Measurements from ENCODE around the gene OBSCN.

Gene OBSCN

GRCh38 chr1:228289239-228289849 is 81.5 kb downstream of the OBSCN start:
- DNase-seq (ENCODE audit: low spot score) = no peak

GRCh38 chr1:228289996-228290881 is 82.4 kb downstream of the OBSCN start:
- no peak for DNase-seq (ENCODE audit: low spot score)

DNA sequence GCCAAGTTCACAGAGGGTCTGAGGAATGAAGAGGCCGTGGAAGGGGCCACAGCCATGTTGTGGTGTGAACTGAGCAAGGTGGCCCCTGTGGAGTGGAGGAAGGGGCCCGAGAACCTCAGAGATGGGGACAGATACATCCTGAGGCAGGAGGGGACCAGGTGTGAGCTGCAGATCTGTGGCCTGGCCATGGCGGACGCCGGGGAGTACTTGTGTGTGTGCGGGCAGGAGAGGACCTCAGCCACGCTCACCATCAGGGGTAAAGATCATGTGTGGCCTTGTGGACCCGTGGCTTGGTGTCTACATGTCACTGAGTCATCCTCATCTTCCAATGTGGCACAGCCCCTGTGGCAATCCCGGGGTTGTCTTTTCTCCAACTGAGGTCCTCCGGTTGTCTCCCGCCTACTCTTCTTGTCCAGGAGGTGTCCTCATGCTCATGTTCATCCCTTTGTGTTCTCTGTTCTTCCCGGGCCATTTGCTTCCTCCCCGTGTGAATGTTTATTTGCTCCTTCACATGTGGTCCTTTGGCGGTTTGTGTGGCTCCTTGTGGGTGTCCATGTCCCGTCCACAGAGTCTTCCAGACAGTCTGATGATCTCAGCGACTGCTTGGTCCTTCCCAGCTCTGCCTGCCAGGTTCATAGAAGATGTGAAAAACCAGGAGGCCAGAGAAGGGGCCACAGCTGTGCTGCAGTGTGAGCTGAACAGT is 84.2 kb downstream of the OBSCN start:
- no peak for DNase-seq (ENCODE audit: low spot score)

DNA sequence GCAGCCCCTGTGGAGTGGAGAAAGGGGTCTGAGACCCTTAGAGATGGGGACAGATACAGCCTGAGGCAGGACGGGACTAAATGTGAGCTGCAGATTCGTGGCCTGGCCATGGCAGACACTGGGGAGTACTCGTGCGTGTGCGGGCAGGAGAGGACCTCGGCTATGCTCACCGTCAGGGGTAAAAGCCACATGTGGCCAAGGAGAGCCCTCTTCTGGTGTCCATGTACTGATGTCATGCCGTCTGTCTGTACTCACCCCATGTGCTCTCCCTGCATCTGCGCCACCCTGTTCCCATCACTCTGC is 84.7 kb downstream of the OBSCN start:
- no peak for DNase-seq (ENCODE audit: low spot score)

DNA sequence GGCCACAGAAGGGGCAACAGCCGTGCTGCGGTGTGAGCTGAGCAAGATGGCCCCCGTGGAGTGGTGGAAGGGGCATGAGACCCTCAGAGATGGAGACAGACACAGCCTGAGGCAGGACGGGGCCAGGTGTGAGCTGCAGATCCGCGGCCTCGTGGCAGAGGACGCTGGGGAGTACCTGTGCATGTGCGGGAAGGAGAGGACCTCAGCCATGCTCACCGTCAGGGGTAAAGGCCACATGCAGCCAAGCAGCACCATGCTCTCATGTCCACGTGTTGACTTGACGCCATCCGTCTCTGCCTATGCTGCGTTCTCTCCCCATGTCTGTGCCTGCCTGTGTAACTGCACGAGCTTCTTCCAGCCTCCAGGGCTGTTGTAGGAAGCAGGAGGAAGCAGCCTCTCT is 85.5 kb downstream of the OBSCN start:
- DNase-seq (ENCODE audit: low spot score) = no peak

DNA sequence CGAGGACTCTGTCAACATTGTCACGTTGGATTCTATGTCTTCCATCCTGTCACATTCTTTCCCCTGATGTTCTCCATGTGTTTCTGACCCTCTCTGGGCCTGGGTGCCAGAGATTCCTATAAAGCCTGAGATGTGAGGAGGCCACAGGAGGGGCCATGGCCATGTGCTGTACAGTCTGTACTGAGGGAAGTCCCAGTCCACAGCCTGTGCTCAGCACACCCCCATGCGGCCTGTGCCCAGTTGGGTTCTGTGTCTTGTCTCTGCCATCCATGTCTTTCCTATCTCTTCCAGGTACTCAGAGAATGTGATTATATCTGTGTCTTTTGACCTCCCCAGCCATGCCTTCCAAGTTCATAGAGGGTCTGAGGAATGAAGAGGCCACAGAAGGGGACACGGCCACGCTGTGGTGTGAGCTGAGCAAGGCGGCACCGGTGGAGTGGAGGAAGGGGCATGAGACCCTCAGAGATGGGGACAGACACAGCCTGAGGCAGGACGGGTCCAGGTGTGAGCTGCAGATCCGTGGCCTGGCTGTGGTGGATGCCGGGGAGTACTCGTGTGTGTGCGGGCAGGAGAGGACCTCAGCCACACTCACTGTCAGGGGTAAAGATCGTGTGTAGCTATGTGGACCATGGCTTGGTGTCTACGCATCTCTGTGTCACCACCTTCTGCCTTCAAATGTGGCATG is 86.1 kb downstream of the OBSCN start:
- no peak for DNase-seq (ENCODE audit: low spot score)

GRCh38 chr1:228294717-228295116 is 86.9 kb downstream of the OBSCN start:
- no peak for DNase-seq (ENCODE audit: low spot score)

DNA sequence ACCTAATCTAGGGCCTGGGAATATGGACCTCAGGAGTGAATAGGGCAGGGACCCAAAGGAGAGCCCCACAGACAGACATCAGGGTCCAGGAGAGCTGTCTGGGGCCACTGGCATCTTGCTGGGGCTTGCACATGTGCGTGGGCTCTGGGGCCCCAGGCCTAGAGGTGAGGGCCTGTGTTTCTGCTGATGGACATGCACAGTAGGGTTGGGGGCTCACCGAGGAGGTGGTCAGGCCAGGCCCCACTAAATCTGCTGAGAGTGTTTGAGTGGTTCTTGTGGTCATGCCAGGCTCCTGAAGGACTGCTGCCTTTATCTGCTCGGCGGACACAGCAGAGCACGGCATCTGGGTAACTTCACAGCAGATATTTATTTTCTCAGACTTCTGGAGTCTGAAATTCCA is 87.4 kb downstream of the OBSCN start:
- DNase-seq (ENCODE audit: low spot score) = no peak

DNA sequence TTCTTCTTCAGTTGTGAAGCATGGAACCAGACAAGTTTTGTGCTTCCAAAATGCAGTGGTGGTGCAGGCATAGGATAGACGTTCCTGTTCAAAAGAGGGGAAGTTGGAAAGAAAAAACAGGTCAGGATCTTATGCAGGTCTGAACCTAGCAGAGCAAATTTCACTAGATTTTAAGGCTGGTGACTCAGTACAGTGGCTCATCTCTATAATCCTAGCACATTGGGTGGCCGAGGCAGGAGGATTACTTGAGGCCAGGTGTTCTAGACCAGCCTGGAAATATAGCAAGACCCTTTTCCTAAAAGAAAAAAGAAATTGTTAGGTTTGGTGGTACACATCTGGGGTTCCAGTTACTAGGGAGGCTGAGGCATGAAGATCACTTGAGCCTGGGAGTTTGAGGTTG is 88.1 kb downstream of the OBSCN start:
- no peak for DNase-seq (ENCODE audit: low spot score)

DNA sequence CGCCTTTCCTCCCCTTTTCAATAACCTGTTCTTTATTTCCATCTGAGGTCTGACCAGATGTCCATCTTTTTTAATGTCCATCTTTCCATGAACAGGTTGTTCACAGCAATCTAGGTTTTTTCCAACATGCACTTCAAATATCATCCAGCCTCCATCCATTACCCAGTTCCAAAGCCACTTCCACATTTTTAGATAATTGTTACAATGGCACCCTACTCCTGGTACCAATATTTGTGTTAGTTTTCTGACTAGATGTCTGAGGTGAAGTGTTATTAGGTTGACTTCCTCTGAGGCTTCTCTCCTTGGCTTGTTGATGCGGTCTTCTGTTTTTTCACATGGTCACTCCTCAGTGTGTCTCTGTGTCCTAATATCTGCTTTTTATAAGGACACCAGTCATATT is 89.4 kb downstream of the OBSCN start:
- DNase-seq (ENCODE audit: low spot score) = no peak

DNA sequence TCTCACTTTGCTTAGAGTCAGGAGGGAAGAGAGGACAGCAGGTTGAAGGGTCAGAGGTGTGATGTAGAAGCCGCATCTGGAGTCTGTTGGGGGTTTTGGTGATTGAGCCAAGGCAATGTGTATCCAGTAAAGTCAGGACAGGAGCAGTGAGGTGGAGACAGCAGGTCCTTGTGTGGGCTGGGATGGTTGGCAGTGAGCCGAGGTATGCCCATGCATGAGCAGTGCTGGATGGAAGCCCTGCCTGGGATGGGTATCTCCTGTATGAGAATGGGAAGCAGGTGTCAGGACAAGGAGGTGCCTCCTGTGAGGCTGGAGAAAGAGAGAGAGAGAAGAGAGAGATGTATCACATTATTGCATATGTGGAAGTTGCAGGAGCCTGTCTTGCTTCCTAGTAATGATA is 90.0 kb downstream of the OBSCN start:
- DNase-seq (ENCODE audit: low spot score) = no peak

GRCh38 chr1:228298471-228298870 is 90.6 kb downstream of the OBSCN start:
- DNase-seq (ENCODE audit: low spot score) = no peak

GRCh38 chr1:228299211-228299610 is 91.4 kb downstream of the OBSCN start:
- DNase-seq (ENCODE audit: low spot score) = no peak

- DNase-seq (ENCODE audit: low spot score) = no peak
Measured at GRCh38 chr1:228299901-228300300, 92.1 kb downstream of the OBSCN start.

DNA sequence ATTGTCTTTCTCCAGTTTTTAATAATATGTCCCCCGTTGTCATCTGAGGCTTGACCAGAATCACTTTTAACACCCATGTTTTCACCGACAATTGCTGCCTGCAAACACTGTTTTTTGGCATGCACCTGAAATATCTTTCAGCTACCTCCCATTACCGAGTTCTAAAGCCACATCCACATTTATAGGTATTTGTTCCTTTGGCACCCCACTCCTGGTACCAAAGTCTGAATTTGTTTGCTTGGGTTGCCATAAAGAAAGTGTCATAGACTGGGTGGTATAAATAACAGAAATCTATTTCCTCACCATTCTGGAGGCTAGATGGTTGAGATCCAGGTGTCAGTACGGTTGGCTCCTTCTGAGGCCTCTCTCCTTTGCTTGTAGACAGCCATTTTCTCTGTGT is 94.2 kb downstream of the OBSCN start:
- no peak for DNase-seq (ENCODE audit: low spot score)

- DNase-seq (ENCODE audit: low spot score) = no peak
Measured at GRCh38 chr1:228303596-228303995, 95.8 kb downstream of the OBSCN start.

DNA sequence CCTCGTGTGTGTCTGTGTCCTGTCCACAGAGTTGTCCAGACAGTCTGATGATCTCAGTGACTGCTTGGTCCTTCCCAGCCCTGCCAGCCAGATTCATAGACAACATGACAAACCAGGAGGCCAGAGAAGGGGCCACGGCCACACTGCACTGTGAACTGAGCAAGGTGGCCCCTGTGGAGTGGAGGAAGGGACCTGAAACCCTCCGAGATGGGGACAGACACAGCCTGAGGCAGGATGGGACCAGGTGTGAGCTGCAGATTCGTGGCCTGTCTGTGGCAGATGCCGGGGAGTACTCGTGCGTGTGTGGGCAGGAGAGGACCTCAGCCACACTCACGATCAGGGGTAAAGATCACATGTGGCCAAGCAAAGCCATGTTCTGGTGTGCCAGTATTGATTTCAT is 96.4 kb downstream of the OBSCN start:
- no peak for DNase-seq (ENCODE audit: low spot score)

DNA sequence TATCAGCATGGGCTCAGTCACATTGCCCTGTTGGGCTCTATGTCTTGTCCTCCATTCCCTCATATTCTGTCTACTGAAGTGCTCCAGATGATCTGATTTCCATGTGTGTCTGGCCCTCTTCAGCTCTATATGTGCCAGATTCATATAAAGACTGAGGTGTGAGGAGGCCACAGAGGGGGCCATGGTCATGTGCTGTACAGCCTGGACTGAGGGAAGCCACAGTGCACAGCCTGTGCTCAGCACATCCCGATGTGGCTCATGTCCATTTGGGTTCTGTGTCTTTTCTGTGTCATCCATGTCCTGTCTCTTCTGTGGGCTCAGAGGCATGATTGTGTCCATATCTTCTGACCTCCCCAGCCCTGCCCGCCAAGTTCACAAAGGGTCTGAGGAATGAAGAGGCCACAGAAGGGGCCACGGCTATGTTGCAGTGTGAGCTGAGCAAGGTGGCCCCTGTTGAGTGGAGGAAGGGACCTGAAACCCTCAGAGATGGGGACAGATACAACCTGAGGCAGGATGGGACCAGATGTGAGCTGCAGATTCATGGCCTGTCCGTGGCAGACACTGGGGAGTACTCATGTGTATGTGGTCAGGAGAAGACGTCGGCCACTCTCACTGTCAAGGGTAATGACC is 97.0 kb downstream of the OBSCN start:
- DNase-seq (ENCODE audit: low spot score) = no peak

DNA sequence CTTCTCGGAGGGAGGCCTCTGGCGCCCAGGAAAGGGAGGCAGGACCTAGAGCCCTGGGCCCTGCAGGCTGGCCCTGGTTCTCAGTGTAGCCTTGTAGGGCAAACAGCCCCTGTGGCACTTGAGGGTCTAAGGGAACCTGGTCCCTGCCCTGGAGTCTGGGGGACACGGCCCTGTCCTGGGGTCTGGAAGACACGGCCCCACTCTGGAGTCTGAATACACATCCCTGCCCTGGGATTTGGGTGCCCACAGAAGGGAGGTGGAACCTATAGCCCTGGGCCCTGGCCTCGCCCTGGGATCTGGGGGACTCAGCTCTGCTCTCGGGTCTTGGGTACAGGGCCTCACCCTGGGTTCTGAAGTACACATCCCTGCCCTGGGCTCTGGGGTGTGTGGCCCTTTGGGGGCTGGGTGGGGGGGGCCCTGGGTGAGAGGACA is 97.9 kb downstream of the OBSCN start:
- DNase-seq (ENCODE audit: low spot score) = no peak

DNA sequence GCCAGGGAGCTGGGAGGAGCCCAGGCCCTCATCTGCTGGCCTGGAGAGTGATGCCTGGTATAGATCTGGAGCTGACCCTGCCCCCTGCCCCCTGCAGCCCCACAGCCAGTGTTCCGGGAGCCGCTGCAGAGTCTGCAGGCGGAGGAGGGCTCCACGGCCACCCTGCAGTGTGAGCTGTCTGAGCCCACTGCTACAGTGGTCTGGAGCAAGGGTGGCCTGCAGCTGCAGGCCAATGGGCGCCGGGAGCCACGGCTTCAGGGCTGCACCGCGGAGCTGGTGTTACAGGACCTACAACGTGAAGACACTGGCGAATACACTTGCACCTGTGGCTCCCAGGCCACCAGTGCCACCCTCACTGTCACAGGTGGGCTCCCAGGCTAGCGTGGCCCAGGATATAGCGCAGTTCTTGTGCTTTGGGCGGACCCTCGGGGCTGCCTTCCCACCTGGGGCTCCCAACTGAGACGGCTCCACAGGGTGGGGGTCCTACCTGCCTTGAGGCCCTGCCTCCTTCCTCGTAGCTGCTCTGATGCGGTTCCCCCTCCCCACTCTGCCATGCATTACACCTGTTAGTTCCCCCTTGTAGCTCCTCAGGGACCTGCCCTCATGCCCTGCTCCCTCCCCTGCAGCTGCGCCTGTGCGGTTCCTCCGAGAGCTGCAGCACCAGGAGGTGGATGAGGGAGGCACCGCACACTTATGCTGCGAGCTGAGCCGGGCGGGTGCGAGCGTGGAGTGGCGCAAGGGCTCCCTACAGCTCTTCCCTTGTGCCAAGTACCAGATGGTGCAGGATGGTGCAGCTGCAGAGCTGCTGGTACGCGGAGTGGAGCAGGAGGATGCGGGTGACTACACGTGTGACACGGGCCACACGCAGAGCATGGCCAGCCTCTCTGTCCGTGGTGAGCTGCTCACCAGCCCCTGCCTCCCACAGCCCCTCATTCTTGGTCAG is 98.7 kb downstream of the OBSCN start:
- no peak for DNase-seq (ENCODE audit: low spot score)

Measured in iPS-NIHi11 (cell line).